Calu3 (cell line): Measurements from ENCODE around the gene TNRC6C. TPM values are rescaled to one million over a fixed set of nuclear protein-coding genes. Genes with fewer than 3 reads are reported as not detected.

Experiments used
- total RNA-seq: library from RNA; stranded (reverse); gene quantifications from 2 replicates; pipeline ENCODE4 v1.2.3, GENCODE V29; 2022

TNRC6C gene
- total RNA-seq, 1 experiment from 2014 or later: 18.2 TPM

Other genes starting within 250 kb of the TNRC6C start
- gene TMC6, start 170.1 kb downstream of the TNRC6C start, total RNA-seq: 116 and 133 TPM in 2 replicates
- 1.1 and 2.1 TPM in 2 replicates for gene TMC8, start 172.1 kb downstream of the TNRC6C start, total RNA-seq
- gene C17orf99, start 187.7 kb downstream of the TNRC6C start, total RNA-seq: not detected in 2 replicates
- 204 and 229 TPM in 2 replicates for gene SYNGR2, start 209.9 kb downstream of the TNRC6C start, total RNA-seq
- 89.7 and 95.3 TPM in 2 replicates for gene TK1, start 228.3 kb downstream of the TNRC6C start, total RNA-seq
- gene AFMID, start 228.7 kb downstream of the TNRC6C start, total RNA-seq: 28.5 and 30.8 TPM in 2 replicates